Testis (tissue), 2 donors: ENCODE results near the gene ZFYVE28.

ENCODE experiments used
- CTCF ChIP-seq, 3 experiments: fragments of 450-650 bp in 2 of 3; fragments of 200-600 bp in 1 of 3; sonication (generic) in 1 of 3; IDR thresholded peaks; one replicate each; pipeline ENCODE4 v1.5.1; 2016 to 2019; ENCODE audit warnings: antibody characterized with exemption in 3 of 3, mild to moderate bottlenecking in 2 of 3, moderate library complexity in 1 of 3
- POLR2A ChIP-seq: fragments of 450-650 bp; IDR thresholded peaks from one replicate; pipeline ENCODE4 v1.6.1; 2017; ENCODE audit warnings: antibody characterized with exemption, mild to moderate bottlenecking, moderate library complexity

- TF ChIP-seq CTCF (IDR thresholded peaks at IDR 0.05) = no peak
- TF ChIP-seq POLR2A = no peak
Observed at GRCh38 chr4:2419814-2420213, 1.4 kb upstream of the ZFYVE28 start.
